Tracheal epithelial cell (primary cell): Measurements from ENCODE around the gene NR2C1. TPM values are rescaled to one million over a fixed set of nuclear protein-coding genes. Genes with fewer than 3 reads are reported as not detected.

Experiments used
- total RNA-seq: library from RNA; depleted of rRNA; stranded (reverse); fragments of >200 nt; gene quantifications from 2 replicates; pipeline ENCODE4 v1.2.1, GENCODE V29; 2014

Gene NR2C1
- total RNA-seq: 15.9 and 22.0 TPM in 2 replicates

DNA sequence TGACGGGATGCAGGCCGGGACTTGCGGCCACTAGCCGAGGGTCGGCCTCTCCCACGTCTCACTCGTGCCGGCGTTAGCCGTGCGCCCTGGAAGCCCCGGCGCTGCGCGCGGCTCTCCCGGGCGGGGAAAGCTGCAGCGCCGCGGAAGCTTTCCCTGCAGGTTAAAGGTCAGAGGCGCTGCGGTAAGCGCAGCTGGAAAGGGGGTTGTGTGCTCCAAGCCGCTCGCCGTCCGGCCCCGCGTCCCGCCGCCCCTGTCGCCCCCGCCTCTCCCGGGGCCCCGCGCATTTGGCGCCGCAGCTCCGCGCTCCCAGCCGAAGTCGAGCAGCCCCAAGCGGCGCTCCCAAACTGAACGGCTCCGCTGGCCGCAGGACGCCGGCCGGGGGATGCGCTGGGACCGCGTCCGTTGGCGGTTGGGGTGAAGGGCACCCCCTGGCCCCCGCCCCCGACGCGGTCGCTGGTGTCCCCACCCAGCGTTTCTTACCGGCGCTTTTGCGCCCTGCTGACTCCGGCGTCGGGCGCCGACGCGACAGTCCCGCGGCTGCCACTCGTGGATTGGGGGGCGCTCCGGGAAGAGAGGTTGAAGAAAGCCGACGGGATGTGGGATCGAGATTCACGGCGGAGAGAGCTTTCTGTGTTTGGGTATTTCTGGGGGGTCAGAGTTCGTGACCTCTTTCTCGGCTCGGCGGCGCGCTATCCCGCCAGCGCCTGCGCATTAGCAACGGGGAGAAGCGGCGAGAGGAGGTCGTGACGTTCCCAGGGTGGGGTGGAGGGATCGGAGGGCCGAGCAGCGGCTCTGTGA is at the start of gene NR2C1:
Gene NR2C1, minus strand, starts transcription at position 719 of the 798 bp plus-strand sequence. CDS start 6,234 bp downstream, outside the sequence.

DNA sequence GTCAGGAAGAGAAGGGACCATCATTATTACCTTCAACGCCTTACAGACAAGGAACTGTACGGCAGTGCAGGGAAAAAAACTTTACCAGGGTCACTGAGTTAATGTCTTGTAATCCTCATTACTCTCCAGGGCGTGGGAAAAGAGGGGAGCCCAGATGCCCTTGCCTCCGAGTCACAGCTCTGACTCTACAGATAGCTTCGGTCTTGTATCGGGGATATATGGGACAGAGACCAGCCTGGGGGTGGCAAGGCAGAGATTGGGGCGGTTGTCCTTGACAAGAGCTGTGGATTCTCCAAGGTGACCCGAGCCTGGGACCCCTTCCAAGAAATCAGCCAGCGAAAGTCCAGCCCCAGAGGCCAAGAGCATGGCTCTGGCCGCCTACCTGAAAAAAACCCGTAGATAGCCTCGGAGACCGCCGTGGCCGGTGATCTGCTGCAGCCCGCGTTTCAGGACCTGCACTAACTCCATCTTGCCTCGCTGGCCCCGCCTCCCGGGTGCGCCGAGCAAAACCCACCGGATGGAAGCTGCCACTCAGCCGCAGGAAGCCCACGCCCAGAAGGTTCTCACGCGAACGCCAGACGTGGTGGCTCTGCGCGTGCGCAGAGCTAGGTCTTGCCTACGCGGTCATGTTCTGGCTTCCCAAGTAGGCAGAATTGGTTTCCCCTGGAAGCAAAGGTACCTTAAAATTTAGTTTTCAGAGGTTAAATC is 70.1 kb downstream of the NR2C1 start, which contains the start of gene NDUFA12:
Gene NDUFA12, minus strand, starts transcription at position 485 of the 708 bp plus-strand sequence. Its CDS starts 17 bp downstream, at position 468.

Other genes starting within 250 kb of the NR2C1 start
- gene NDUFA12, start 69.9 kb downstream of the NR2C1 start, total RNA-seq: 110 and 135 TPM in 2 replicates
- gene FGD6, start 143.8 kb upstream of the NR2C1 start, total RNA-seq: 20.0 and 36.9 TPM in 2 replicates
- 59.5 and 106 TPM in 2 replicates for gene VEZT, start 144.2 kb upstream of the NR2C1 start, total RNA-seq